A549 (cell line): ENCODE measurements around the gene GDA. TPM values are rescaled to one million over a fixed set of nuclear protein-coding genes. Genes with fewer than 3 reads are reported as not detected.
A peak's percentile ranks its signal among the peaks of the same experiment; 100 is the strongest.

Source experiments
- ATAC-seq, 2 experiments: fragments of 200-7000 bp in 1 of 2; fragments of >200 bp in 1 of 2; cut with Nextera tagmentation in 1 of 2; cut with Tn5 transposase in 1 of 2; 3 replicates each; pipeline versions ENCODE4 v1.8.0 to v1.9.1; 2018 to 2020; ENCODE audit warnings: mild to moderate bottlenecking in 1 of 2, moderate library complexity in 1 of 2
- CTCF ChIA-PET: fragments of 300-600 bp; sonication (Branson Sonifier 250); formaldehyde crosslinking; extraction: SDS; loops from one replicate; lab custom pipeline; 2021; ENCODE audit warnings: antibody characterized with exemption, inconsistent platforms; lab: Yijun Ruan, JAX
- POLR2A ChIA-PET: fragments of 350-600 bp; formaldehyde crosslinking; extraction: SDS; loops from one replicate; lab custom pipeline; 2021; ENCODE audit warnings: antibody characterized with exemption, inconsistent platforms; lab: Yijun Ruan, JAX
- DNase-seq, 2 experiments: peaks; one replicate each; pipeline versions ENCODE4 v3.0.0 to v3.0.0-alpha.2; 2011 to 2016; ENCODE audit warnings: low read depth in 1 of 2, low spot score in 1 of 2
- FAIRE-seq: peaks from 2 replicates; lab custom pipeline; 2011; peaks lifted over from hg19 to GRCh38; lab: Jason Lieb, UNC
- H3K27ac ChIP-seq, 2 experiments: fragments of >200 bp; sonication (Bioruptor Twin); formaldehyde crosslinking; 3 replicates each; pipeline ENCODE4 v1.5.1; 2016 to 2017
- H3K4me1 ChIP-seq: fragments of >200 bp; sonication (Bioruptor Twin); formaldehyde crosslinking; 3 replicates; pipeline ENCODE4 v1.6.1; 2016
- H3K4me2 ChIP-seq: fragments of >200 bp; sonication (Bioruptor Twin); formaldehyde crosslinking; 3 replicates; pipeline ENCODE4 v1.6.1; 2016
- H3K4me3 ChIP-seq: fragments of >200 bp; sonication (Bioruptor Twin); formaldehyde crosslinking; 3 replicates; pipeline ENCODE4 v1.5.1; 2016
- H3K9me3 ChIP-seq: fragments of >200 bp; sonication (Bioruptor Twin); formaldehyde crosslinking; 3 replicates; pipeline ENCODE4 v1.6.1; 2016
- ATOH8 ChIP-seq: fragments of 250-450 bp; sonication (Bioruptor Pico); IDR thresholded peaks from 2 replicates; pipeline ENCODE4 v1.5.0; 2020; ENCODE audit warnings: low read depth, mild to moderate bottlenecking, moderate library complexity
- CBX2 ChIP-seq: fragments of 200-600 bp; sonication (generic); IDR thresholded peaks from 2 replicates; pipeline ENCODE4 v1.6.1; 2016; ENCODE audit warnings: low read depth, mild to moderate bottlenecking, borderline replicate concordance
- CHD4 ChIP-seq: fragments of 200-600 bp; sonication (generic); IDR thresholded peaks from 2 replicates; pipeline ENCODE4 v1.6.1; 2016; ENCODE audit warnings: antibody characterized with exemption, mild to moderate bottlenecking, borderline replicate concordance
- ELK1 ChIP-seq: fragments of 150-350 bp; IDR thresholded peaks from 2 replicates; pipeline ENCODE4 v1.6.1; 2014; ENCODE audit warnings: low read depth, mild to moderate bottlenecking, low read length
- EP300 ChIP-seq, 2 experiments: fragments of >200 bp; sonication (Bioruptor Twin); formaldehyde crosslinking; IDR thresholded peaks; 2 replicates in 1 of 2; 3 replicates in 1 of 2; pipeline ENCODE4 v1.6.1; 2016 to 2017
- FOSB ChIP-seq: fragments of 250-450 bp; sonication (Bioruptor Pico); IDR thresholded peaks from 2 replicates; pipeline ENCODE4 v1.5.0; 2020; ENCODE audit warnings: mild to moderate bottlenecking, moderate library complexity
- FOXS1 ChIP-seq: fragments of 250-450 bp; sonication (Bioruptor Pico); IDR thresholded peaks from 2 replicates; pipeline ENCODE4 v1.5.0; 2020; ENCODE audit warnings: mild to moderate bottlenecking, moderate library complexity
- GATA3 ChIP-seq: IDR thresholded peaks from 2 replicates; pipeline ENCODE4 v1.6.1; 2012; ENCODE audit warnings: borderline replicate concordance
- HEYL ChIP-seq: fragments of 250-450 bp; sonication (Bioruptor Pico); IDR thresholded peaks from 2 replicates; pipeline ENCODE4 v1.8.0; 2021; ENCODE audit warnings: mild to moderate bottlenecking, moderate library complexity
- HMGXB4 ChIP-seq: fragments of 250-450 bp; sonication (Bioruptor Pico); IDR thresholded peaks from 2 replicates; pipeline ENCODE4 v1.5.0; 2021; ENCODE audit warnings: mild to moderate bottlenecking, moderate library complexity, borderline replicate concordance
- HOXB5 ChIP-seq: fragments of 250-450 bp; sonication (Bioruptor Pico); IDR thresholded peaks from 2 replicates; pipeline ENCODE4 v1.5.0; 2020; ENCODE audit warnings: mild to moderate bottlenecking, moderate library complexity
- JUN ChIP-seq, 2 experiments: fragments of >200 bp; sonication (Bioruptor Twin); formaldehyde crosslinking; IDR thresholded peaks; 2 replicates in 1 of 2; 3 replicates in 1 of 2; pipeline ENCODE4 v1.6.1; 2016 to 2017
- JUNB ChIP-seq: fragments of >200 bp; sonication (Bioruptor Twin); formaldehyde crosslinking; IDR thresholded peaks from 2 replicates; pipeline ENCODE4 v1.6.1; 2016
- MAX ChIP-seq: IDR thresholded peaks from 2 replicates; pipeline ENCODE4 v1.6.1; 2012
- NPAS2 ChIP-seq: fragments of 250-450 bp; sonication (Bioruptor Pico); IDR thresholded peaks from 2 replicates; pipeline ENCODE4 v1.8.0; 2022; ENCODE audit warnings: mild to moderate bottlenecking, moderate library complexity, borderline replicate concordance
- NR3C1 ChIP-seq: fragments of >200 bp; sonication (Bioruptor Twin); formaldehyde crosslinking; IDR thresholded peaks from 3 replicates; pipeline ENCODE4 v1.6.1; 2017
- POLR2A ChIP-seq: IDR thresholded peaks from 2 replicates; pipeline ENCODE4 v1.6.1; 2012; ENCODE audit warnings: mild to moderate bottlenecking, low read length
- POLR2AphosphoS2 ChIP-seq: conservative IDR thresholded peaks from 2 replicates; pipeline ENCODE4 v1.6.1; 2012; ENCODE audit warnings: low read length, improper control_type of control experiment, inconsistent platforms
- RAD21 ChIP-seq, 2 experiments: fragments of >200 bp in 1 of 2; sonication (Bioruptor Twin) in 1 of 2; formaldehyde crosslinking in 1 of 2; IDR thresholded peaks in 1 of 2; conservative IDR thresholded peaks in 1 of 2; 2 replicates in 1 of 2; 3 replicates in 1 of 2; pipeline ENCODE4 v1.6.1; 2012 to 2018; ENCODE audit warnings: inconsistent platforms in 1 of 2
- SMC3 ChIP-seq: fragments of >200 bp; sonication (Bioruptor Twin); formaldehyde crosslinking; IDR thresholded peaks from 3 replicates; pipeline ENCODE4 v1.6.1; 2018; ENCODE audit warnings: inconsistent platforms
- TP53 ChIP-seq: fragments of 250-450 bp; sonication (Bioruptor Pico); IDR thresholded peaks from 2 replicates; pipeline ENCODE4 v1.5.0; 2021; ENCODE audit warnings: mild to moderate bottlenecking, moderate library complexity
- ZSCAN20 ChIP-seq: fragments of 250-450 bp; sonication (Bioruptor Pico); IDR thresholded peaks from 2 replicates; pipeline ENCODE4 v1.8.0; 2022; ENCODE audit warnings: mild to moderate bottlenecking, moderate library complexity
- WGBS: methylation state at CpG from one replicate; pipeline ENCODE4 v1.1.6; 2017; ENCODE audit errors: missing lambda C conversion rate; 5-methylcytosine and 5-hydroxymethylcytosine counted together
- polyA plus RNA-seq, 4 experiments: library from polyadenylated mRNA; depleted of rRNA in 3 of 4; stranded (reverse); fragments of >200 nt; fragmentation: RNase III in 1 of 4; extraction: RNeasy Plus Mini Kit Qiagen cat#74134 plus additional on column Dnase treatment in 1 of 4; gene quantifications; 2 replicates in 3 of 4; 3 replicates in 1 of 4; pipeline ENCODE4 v1.2.3, GENCODE V29; 2011 to 2017
- TF ChIP-seq, protein P1 (sequence below): fragments of >200 bp; sonication (Bioruptor Twin); formaldehyde crosslinking; IDR thresholded peaks from 3 replicates; pipeline ENCODE4 v1.6.1; 2016
- TF ChIP-seq, protein P2 (sequence below): fragments of >200 bp; sonication (Bioruptor Twin); formaldehyde crosslinking; IDR thresholded peaks from 2 replicates; pipeline ENCODE4 v1.6.1; 2016
- TF ChIP-seq, protein P3 (sequence below): fragments of >200 bp; sonication (Bioruptor Twin); formaldehyde crosslinking; IDR thresholded peaks from 3 replicates; pipeline ENCODE4 v1.5.1; 2016
- TF ChIP-seq, protein P4 (sequence below): IDR thresholded peaks from 2 replicates; pipeline ENCODE4 v1.6.1; 2012; ENCODE audit warnings: low read depth, borderline replicate concordance

Gene GDA
- polyA plus RNA-seq, 2 of the 4 experiments (the other 2 are of a cell fraction), result 0.23 to 1.2 TPM

- no peak for ATAC-seq
- Histone ChIP-seq H3K4me2 (no peak overlapping the region), H3K9me3 (no peaks in the 10 kb centered on the region), H3K27ac (no peak overlapping the region), H3K4me1 (no peaks in the 10 kb centered on the region), H3K4me3 (no peak overlapping the region)
- ChIA-PET CTCF (interaction anchor here (0.6 to 1.1 kb wide), 4 partner anchors 41 to 772 kb away, joined by 3 to 4 read pairs (median 3); no protein-coding TSS in a partner anchor), POLR2A (interaction anchor here (0.7 kb wide), 1 partner anchor 35 kb away, joined by 4 read pairs; no protein-coding TSS in a partner anchor)
- WGBS, result 32% methylated on average over 3 of the region's 3 CpGs
- TF ChIP-seq JUN (IDR thresholded peaks at IDR 0.05) (no peak), FOXS1 (CRISPR knock-in tag) (no peak), POLR2A (no peak), ELK1 (no peak), CBX2 (no peak), FOSB (CRISPR knock-in tag) (no peak), ZSCAN20 (no peak), RAD21 (conservative IDR thresholded peaks at IDR 0.05 in 1 of 2, IDR thresholded peaks at IDR 0.05 in 1 of 2) (no peak), GATA3 (no peak), TP53 (CRISPR knock-in tag) (no peak), HMGXB4 (CRISPR knock-in tag) (no peak), JUNB (no peak)
- TF ChIP-seq, protein P1, sequence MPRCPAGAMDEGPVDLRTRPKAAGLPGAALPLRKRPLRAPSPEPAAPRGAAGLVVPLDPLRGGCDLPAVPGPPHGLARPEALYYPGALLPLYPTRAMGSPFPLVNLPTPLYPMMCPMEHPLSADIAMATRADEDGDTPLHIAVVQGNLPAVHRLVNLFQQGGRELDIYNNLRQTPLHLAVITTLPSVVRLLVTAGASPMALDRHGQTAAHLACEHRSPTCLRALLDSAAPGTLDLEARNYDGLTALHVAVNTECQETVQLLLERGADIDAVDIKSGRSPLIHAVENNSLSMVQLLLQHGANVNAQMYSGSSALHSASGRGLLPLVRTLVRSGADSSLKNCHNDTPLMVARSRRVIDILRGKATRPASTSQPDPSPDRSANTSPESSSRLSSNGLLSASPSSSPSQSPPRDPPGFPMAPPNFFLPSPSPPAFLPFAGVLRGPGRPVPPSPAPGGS, result no peak
- TF ChIP-seq, protein P2, sequence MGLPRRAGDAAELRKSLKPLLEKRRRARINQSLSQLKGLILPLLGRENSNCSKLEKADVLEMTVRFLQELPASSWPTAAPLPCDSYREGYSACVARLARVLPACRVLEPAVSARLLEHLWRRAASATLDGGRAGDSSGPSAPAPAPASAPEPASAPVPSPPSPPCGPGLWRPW, result no peak
- TF ChIP-seq, protein P3, sequence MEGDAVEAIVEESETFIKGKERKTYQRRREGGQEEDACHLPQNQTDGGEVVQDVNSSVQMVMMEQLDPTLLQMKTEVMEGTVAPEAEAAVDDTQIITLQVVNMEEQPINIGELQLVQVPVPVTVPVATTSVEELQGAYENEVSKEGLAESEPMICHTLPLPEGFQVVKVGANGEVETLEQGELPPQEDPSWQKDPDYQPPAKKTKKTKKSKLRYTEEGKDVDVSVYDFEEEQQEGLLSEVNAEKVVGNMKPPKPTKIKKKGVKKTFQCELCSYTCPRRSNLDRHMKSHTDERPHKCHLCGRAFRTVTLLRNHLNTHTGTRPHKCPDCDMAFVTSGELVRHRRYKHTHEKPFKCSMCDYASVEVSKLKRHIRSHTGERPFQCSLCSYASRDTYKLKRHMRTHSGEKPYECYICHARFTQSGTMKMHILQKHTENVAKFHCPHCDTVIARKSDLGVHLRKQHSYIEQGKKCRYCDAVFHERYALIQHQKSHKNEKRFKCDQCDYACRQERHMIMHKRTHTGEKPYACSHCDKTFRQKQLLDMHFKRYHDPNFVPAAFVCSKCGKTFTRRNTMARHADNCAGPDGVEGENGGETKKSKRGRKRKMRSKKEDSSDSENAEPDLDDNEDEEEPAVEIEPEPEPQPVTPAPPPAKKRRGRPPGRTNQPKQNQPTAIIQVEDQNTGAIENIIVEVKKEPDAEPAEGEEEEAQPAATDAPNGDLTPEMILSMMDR, result no peak
- TF ChIP-seq, all 56 proteins: peak for 0
- FAIRE-seq (no peak), DNase-seq (no peak)
Observed at GRCh38 chr9:72133365-72134035, 15.7 kb upstream of the GDA start.

DNA sequence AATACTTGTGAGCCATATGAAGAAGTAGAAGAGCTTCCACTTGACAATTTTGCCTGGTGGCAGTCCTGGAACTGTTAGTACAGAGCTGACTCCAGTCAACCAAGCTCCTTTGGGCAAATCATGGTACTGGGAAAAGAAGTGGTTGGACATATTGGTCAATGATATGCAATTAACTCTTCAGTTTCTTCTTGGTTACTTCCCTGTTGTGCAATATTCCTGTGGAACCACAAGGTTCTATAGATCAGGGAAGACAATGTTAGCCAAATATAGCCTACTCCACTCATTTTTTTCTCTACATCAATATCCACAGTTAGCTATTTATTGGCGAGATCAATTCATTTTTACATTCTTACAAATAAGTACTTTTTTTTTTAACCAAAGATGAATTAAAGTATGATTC lies 14.4 kb upstream of the GDA start:
- peak; percentile 23 for FAIRE-seq
- no peak overlapping the region for H3K27ac ChIP-seq
- no peak overlapping the region for H3K4me2 ChIP-seq
- H3K4me3 ChIP-seq, result no peak overlapping the region
- CTCF ChIA-PET, result interaction anchor here (0.7 to 1.1 kb wide), 3 partner anchors 42 to 113 kb away, joined by 3 read pairs; no protein-coding TSS in a partner anchor
- TF ChIP-seq, protein P4, sequence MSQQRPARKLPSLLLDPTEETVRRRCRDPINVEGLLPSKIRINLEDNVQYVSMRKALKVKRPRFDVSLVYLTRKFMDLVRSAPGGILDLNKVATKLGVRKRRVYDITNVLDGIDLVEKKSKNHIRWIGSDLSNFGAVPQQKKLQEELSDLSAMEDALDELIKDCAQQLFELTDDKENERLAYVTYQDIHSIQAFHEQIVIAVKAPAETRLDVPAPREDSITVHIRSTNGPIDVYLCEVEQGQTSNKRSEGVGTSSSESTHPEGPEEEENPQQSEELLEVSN, result no peak
- TF ChIP-seq HEYL (CRISPR knock-in tag) (no peak), POLR2A (no peak), HOXB5 (CRISPR knock-in tag) (no peak), MAX (no peak), FOSB (CRISPR knock-in tag) (no peak), SMC3 (no peak), NR3C1 (no peak), NPAS2 (no peak), ZSCAN20 (no peak), CHD4 (no peak), ATOH8 (CRISPR knock-in tag) (no peak), EP300 (IDR thresholded peaks at IDR 0.05) (no peak), POLR2AphosphoS2 (no peak), JUN (IDR thresholded peaks at IDR 0.05) (no peak)
- WGBS, result 75% methylated on average over 1 of the region's 1 CpG
- ATAC-seq, result no peak
- DNase-seq, result no peak
- no peaks in the 10 kb centered on the region for H3K4me1 ChIP-seq
- POLR2A ChIA-PET, result no interaction called here
- no peaks in the 10 kb centered on the region for H3K9me3 ChIP-seq
